GM12801 (cell line): ENCODE results near the gene SEC14L6.

Experiments
- CTCF ChIP-seq: IDR thresholded peaks from one replicate; pipeline ENCODE4 v1.5.1; 2011; ENCODE audit warnings: control low read depth; ENCODE audit not compliant: insufficient read length; ENCODE audit errors: extremely low read depth

SEC14L6 gene

DNA sequence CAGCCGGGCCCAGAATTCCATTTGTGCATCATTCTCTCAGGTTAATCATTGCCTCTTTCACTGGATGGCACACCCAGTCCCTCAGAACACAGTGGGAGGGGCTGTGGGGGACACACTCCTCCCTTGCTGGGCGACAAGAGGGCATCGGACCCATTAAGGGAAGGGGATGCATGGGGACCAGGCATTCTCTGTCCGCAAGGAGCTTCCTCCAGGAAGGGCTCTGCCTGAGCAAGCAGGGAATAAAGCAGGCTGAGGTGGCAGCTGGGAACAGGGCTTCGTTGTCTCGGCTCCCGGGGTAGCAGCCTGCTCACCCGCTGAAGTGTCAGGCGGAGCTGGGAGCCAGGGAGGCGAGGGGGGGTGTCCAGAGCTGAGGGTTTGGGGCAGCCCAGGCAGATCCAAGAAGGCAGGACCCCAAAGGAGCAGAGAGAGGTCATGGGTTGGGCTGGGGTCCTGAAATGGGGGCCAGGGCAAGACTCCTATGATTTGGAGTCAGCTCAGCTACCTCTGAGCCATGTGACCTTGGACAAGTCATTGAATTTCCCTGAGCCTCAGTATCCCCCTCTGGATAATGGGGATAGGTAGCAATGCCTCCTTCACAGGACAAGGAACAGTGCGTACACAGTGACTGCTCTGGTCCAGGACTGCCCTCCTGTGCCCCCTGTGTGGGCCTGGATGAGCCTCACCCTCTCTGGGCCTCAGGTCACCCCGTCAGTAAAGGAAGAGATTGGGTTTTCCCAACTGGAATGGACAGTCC is 26.5 kb upstream of the SEC14L6 start:
- TF ChIP-seq CTCF, result no peak

- TF ChIP-seq CTCF, result no peak
Measured at GRCh38 chr22:30572210-30572609, 25.7 kb upstream of the SEC14L6 start.

DNA sequence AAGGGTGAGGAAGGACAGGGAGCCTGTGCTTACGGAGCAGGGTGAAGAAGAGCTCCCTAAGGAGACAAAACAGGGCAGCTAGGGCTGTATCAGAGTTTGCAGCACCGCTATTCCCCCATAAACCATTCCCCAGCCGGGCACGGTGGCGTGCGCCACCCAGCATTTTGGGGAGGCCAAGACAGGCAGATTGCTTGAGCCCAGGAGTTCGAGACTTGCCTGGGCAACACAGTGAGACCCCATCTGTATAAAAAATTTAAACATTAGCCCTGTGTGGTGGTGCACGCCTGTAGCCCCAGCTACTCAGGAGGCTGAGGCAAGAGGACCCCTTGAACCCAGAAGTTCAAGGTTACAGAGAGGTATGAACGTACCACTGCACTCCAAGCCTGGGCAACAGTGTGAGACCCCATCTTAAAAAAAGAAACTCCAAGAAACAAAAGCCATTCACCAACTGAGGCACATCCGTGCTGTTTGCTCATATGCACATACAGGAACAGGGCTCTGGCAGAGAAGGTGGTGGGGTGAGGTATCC is 23.2 kb upstream of the SEC14L6 start:
- TF ChIP-seq CTCF, result no peak

- no peak for TF ChIP-seq CTCF
Measured at GRCh38 chr22:30568137-30568805, 21.7 kb upstream of the SEC14L6 start.

GRCh38 chr22:30566125-30566524 is 19.6 kb upstream of the SEC14L6 start:
- TF ChIP-seq CTCF, result no peak

DNA sequence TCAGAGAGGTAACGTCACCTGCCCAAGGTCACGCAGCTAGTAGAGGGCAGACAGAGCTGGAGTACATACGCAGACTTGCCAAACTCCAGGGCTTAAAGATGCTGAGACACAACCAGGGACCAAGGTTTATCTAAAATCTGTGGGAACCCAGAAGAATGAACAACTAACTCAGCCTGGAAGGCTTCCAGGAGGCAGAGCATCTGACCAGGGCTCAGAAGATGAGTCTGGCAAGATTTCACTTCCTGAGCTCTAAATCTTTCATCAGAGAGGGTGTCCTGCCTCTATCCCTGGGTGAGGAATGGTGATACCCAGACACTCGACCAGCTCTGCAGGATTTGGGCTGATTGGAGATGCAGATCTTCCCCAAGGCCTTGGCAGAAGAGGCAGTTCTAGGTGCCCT is 18.8 kb upstream of the SEC14L6 start:
- TF ChIP-seq CTCF, result no peak

DNA sequence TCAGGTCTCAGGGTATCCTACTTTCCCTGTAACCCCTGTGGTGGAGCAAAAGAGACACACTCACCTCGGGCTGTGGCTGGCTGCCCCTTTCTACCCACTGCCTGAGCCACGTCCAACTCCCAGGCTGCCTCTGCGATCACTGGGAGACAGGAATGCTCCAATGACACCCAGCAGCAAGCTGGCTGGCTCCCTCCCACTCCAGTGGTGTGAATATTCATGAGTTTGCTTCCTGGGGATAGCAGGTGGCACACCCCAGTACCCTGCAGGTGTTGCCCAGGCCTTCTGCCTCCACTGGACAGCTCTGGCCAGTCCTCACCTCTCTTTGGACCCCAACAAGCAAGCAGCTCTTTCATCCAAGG is 18.2 kb upstream of the SEC14L6 start:
- TF ChIP-seq CTCF, result no peak
